NCI-H774 (cell line): ENCODE results near the gene EIF2S2.

Source experiments
- DNase-seq: peaks from one replicate; lab custom pipeline; 2025; lab: John Stamatoyannopoulos, UW

Gene EIF2S2

DNA sequence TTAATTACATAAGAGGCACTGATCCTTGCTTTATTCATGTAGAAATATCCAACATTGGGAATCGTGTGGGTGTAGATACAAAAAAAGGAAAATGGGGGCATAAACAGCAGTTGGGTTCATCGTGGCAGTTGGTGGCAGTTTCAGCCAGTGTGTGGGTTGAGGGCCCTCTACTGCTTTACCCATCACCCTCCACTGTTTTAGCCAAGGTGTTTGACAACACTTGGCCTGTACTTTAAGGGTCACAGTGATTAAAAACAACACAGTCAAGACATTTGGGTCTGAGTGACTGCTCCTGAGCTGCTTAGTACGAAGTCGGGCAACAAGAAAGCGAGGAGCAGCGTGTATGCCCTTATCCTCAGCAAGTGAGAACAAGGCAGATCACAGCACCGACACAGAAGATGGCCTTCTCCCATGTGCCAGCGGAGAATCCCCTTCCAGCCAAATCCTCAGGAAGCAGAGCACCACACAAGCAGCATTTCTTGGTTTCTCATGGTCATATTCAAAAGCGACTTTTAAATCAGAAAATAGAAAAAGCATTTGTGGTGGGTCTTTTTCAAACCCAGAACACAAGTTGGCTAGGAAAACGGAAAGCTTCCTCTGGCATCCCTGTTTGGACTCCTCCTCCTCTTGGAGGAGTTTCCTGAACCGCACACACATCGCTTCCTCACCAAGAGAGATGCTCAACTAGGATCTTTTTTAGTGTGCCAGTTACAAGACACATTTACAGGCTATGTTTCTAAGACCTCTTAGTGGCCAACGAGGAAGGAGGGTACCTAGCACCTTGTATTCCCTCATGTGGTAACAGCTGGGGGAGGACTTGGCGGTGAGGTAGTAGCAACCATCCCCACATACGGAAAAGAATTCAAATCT, 23.5 kb downstream of the EIF2S2 start:
- DNase-seq = no peak

DNA sequence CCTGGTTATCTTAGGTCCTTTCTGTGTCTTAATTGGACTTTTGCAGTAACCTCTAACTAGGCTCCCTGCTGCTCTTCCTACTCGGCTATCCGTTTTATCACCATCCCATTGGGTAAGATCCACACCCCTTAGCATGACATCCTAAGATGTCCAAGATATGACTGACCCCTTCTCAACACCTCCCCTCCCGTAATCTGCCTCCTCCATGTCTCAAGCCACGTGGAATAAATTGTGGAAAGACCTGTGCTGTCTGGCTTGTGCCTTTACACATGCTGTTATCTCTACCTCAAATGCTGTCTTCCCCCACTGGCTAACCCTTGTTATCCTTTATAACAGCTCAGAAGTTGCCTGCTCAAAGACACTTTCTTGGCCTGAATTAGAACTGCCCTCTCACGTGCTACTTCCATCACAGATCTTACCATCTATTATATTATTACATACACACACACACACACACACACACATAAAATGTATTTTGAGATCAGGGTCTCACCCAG, 26.5 kb downstream of the EIF2S2 start:
- no peak for DNase-seq

DNA sequence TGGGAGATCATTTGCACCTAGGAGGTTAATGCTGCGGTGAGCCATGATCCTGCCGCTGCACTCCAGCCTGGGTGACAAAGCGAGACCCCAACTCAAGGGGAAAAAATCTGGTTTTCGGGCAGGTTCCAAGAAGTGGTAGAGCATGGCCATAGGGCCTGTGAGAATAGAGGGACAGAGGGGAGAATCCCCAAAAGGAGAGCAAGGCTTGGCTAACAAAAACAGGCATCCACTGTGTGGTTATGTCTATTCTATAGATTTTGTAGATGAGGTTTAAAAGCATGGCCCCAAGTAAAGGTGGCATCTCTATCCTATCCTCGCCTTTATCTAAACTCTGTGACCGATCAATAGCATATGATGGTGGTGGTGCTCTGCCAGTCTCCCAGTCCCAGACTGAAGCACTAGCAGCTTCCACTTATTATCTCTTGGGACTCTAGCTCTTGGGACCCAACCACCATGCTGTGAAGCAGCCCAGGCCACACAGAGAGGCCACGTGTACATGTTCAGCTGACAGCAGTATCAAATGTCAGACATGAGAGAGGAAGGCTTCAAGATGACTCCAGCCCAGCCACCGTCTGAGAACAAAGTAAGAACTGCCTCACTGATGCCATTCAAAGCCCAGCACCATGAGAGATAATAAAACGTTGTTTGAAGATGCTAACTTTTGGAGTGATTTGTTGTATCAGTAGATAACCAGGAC, 27.7 kb downstream of the EIF2S2 start:
- no peak for DNase-seq

DNA sequence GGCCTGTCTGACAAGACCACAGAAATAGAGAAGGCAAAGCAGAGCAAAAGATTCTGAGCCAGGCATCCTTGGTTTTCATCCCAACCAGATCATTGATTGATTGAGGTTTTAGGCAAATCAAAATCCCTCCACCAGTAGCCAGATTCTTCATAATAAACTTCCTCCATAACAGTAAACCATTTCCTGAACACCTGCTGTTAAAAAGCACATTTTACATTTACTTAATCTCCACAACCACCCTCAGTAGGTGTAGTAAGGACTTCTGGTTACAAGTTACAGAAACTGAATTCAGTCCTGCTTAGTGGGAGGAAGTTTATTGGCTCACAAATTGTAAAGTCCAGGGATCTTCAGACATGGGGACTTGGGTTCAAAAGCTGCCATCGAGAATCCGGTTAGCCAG, 28.3 kb downstream of the EIF2S2 start:
- no peak for DNase-seq

DNA sequence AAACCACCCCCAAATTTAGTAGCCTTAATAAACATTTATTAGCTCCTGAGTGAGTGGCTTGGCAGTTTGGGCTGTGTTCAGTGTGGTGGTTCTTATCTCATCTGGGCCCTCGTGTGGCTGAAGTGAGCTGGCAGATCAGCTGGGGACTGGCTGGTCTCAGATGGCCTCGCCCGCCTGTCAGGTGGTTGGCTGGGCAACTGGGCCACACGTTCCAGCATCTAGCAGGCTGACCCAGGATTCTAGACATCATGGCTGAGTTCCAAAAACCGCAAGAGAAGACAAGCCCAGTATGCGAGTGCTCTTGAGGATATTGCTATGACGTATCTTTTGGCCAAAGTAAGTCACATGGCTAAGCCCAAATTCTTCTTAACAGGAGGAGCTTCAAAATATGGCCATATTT, 28.9 kb downstream of the EIF2S2 start:
- no peak for DNase-seq

DNA sequence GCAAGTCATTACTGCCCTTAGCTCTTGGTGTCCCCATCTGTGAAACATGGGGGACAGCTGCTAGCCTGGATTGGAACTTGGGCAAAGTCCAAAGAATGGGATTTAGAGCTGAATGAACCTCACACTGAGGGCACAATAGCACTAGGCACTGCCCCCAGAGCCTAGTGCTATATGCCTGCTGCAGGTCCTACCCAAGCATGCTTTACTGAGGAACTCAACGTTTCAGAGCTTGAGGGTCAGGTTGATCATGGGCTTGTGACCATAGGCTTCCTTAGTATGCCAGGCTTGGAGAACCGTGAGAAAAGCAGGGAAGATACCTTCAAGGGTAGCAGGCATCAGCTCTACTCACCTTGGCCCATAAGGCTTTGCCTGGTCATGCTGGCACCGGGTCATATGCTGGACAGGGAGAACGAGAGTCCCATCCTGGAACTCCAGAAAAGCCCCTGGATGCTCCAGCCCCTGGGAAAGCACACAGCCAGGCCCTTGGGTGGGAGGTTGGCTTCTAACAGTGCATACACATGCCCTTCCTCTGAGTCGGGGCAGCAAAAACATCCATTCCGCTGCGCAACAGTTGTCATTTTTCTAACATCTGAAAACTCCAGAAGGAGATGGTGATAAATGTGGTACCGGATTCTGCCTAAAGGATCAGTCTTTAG, 29.7 kb downstream of the EIF2S2 start:
- DNase-seq = no peak

DNA sequence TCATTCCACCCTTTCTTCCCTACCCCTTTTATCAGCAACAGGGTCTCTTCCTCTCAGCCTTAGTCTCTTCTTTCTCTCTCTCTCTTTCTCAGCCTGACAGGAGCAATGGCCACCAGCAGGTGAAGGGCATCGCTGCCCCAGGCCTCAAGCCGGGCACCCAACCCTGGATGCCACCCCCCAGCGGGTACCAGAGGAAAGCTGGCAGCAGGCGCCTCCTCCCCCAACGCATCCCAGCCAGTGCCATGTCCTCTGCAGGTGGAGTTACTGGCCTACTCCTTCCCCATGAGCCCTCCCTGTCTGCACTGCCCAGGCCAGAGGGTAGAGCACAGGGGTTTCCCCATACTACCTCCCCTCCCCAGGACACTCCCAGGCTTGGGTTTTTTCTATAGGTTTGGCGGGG, 32.2 kb downstream of the EIF2S2 start:
- no peak for DNase-seq

DNA sequence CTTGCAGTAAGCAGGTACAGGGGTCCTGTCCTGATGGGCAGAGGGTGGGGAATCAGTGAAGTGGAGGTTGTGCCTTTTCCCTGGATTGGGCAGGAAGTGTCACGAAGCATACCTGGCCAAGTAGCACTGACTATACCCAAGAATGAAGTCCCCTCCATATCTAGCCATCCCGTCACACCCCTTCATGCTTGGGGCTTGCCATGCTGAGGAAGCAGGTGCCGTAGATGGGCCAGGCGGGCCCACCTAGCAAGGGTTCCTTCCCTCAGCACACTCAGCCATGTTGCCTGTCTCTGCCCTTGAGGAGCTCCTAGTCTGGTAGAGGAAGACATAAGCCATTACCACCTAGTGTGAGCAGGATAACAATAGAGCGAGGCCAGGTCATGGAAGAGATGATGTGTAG, 33.5 kb downstream of the EIF2S2 start:
- no peak for DNase-seq

DNA sequence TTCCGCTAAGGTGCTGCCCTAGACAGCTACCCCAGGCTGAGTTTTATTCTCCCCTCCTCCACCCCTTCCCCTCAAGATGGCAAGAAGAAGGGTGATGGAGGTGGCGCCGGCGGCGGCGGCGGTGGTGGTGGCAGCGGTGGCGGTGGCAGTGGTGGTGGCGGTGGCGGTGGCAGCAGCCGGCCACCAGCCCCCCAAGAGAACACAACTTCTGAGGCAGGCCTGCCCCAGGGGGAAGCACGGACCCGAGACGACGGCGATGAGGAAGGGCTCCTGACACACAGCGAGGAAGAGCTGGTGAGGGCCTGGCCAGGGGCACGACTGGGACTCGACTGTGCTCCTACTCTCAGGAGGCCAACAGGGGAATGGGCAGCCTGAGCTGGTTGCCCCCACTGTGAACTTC, 35.1 kb downstream of the EIF2S2 start:
- no peak for DNase-seq

DNA sequence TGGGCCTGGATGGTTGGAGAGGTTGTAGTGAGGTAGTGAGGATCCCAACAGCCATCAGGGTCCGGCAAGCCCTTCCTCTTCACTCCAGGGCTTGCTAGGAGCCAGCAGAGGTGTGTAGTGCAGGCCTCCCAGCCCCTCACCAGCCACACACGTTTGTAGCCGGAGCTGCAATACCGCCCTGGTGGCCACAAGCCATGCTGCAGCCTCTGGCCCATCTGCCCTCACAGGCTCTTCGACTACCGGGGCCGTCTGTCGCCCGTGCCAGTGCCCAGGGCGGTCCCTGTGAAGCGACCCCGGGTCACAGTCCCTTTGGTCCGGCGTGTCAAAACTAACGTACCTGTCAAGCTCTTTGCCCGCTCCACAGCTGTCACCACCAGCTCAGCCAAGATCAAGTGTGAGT, 36.4 kb downstream of the EIF2S2 start:
- no peak for DNase-seq

DNA sequence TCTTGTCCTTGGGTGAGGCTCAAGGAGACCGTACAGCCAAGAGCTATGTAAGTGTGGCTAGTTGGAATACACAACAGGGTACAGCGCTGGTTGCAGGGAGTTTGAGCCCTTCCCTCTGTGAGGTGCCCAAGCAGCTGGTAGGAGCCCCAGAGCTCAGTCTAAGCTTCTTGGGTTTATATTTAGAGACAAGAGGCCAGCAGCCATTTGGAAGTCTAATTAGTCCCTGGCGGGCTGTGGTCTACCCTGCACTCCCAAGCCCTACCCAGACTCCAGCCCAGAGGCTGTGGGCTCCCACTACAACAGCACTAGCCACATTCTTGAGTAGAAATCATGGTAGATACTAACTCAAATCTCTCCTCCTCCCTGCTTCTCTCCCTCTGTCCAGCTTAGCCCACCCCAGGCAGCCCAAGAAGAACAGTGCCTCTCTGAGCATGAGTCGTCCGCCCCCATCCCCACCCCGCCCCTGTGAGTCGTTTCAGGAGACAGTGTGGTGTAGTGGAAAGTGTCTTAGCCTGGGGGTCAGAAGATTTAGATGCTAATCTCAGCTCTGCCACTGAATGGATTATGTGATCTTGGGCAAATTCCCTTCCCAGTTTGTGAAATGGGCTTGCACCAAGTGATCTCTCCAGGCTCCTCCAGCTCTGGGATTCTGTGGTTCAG, 37.8 kb downstream of the EIF2S2 start:
- DNase-seq = no peak

DNA sequence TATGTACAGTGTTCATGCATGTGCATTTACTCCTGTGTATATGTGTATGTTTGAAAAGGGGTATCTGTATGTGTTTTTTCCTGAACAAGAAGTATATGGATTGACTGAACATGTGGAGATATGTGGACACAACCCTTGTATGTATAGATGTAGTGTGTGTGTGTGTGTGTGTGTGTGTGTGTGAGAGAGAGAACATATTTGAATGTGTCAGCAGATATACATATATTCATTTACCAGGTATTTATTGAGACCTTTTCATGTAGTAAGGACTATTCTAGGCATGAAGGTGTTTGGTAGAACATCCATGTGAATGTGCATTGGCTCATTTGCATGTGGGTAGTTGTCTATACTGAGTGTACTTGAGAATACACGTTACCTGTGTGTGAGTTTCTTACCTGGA, 39.3 kb downstream of the EIF2S2 start:
- DNase-seq = no peak

DNA sequence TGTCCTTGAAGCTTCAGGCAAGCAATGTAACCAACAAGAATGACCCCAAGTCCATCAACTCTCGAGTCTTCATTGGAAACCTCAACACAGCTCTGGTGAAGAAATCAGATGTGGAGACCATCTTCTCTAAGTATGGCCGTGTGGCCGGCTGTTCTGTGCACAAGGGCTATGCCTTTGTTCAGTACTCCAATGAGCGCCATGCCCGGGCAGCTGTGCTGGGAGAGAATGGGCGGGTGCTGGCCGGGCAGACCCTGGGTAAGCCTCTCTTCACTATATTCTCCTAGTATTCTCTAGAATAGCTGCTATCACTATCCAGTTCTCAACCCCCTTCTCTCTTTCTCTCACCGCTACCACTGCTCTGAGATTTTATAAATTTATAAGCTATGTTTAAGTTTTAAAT, 40.0 kb downstream of the EIF2S2 start:
- DNase-seq = no peak

DNA sequence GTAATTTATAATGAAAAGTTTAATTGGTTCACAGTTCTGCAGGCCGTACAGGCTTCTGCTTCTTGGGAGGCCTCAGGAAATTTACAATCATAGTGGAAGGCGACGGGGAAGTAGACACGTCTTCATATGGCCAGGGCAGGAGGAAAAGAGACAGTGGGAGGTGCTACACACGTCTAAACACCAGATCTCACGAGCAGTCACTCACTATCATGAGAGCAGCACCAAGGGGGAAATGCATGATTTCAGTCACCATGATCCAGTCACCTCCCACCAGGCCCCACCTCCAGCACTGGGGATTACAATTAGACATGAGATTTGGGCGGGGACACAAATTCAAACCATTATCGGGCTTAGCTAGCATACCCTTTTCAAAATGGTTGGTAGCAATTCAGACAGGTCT, 41.2 kb downstream of the EIF2S2 start:
- DNase-seq = no peak

DNA sequence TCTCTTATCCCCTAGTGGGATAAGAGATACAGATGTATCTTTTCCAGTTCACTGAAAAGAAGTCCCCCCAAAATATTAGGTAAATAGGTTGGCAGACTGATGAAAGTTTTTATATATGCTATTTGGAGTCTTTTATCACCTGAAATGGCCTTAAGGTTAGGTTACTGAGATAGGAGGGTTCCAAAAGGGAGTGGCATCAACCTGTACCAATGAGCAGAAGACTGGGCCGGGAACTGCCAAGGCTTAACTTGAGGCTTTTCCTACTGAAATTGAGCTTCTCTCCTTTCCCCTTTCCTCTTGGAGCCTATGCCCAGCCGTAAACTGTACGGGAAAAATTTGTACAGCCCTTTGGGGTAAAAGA, 42.0 kb downstream of the EIF2S2 start:
- no peak for DNase-seq

DNA sequence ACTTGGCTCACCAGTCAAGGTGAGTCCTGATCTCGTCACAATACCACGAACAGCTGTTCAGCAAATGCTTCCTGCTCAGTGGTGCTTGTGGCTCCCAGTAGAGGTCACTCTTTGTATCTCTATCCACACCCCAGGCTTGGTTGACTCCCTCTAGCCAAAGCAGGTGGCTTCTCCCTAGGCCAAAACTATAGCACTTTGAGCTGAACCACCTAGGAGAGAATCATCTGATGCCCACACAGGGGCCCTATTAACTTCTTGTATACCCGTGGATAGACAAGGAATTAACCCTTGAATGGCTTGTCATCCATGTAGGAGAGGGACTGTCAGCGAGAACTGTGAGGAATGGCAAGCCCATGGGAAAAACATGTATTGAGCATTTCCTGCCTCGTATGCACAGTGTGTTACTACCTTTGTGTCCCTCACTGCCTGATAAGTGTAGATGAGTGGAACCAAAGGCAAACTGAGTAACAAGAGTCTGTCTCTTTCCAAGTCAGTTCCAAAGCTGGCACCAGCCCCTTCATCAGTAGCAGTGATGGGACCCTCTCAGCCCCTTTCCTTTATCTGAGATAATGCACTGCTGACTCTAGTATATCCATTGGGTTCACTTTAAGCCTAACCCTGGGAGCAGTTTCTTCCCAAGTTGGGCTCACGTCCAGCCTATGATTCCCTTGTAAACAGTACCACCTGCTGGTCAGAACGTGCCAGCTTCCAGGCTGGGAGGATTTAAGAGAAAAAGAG, 42.5 kb downstream of the EIF2S2 start:
- peak; percentile 67 for DNase-seq

DNA sequence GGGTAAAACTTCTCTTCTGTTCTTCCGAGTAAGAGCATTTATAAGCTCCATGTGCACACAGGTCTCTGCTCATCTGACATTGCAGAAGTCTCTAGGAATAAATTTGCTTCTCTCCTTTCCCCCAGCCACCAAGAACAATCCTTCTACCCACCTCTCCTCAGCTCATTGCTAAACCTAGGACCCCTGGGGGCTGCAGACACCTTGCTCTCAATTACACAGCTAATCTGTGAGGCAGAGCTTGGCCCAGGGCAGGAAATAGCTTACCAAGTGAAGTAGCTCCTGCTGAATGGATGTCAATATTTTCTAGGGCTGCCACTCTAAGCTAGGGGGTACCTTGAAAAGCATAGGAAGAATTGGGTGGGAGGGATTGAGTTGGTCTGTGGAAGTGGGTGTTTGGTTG, 44.0 kb downstream of the EIF2S2 start:
- no peak for DNase-seq

DNA sequence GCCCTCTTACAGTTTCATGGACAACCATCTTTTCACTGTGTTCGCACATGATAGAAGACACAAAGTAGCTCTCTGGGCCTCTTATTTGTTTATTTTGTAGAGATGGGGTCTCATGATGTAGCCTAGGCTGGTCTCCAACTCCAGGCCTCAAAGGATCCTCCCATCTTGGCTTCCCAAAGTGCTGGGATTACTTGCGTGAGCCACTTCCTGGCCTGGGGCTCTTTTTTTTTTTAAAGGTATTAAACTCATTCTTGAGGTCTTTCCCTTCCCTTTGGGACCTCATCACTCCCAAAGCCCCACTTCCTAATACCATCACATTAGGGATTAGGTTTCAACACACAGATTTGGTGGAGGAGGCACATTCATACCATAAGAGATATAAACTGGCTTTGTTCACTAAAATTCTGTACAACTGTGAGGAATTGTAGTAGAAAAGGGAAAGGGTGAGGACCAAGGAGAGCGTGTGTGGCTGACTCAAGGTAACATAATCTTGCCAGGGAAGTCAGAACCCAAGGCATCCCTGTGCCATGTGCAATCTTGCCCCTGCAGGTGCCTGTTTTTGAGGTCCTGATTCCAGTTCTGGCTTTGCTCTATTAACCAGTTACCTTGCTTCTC, 45.5 kb downstream of the EIF2S2 start:
- no peak for DNase-seq

DNA sequence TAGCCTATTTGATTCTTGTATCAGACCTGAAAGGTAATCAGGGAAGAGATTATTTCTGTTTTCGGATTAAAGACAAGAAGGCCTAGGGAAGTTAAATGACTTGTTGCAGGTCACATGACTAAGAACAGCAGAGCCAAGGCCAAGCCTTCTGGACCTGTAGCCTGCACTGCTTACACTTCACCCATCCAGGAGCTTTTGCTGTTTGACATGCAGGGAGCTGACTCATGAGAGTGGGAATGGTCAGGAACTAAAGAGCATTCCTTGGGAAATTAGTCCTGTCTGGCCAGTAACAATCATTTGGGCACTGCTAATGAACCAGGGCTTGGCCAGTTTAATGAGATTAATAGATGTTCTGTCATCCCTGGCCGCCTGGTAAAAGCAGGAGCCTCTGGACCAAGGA, 46.8 kb downstream of the EIF2S2 start:
- DNase-seq = no peak

DNA sequence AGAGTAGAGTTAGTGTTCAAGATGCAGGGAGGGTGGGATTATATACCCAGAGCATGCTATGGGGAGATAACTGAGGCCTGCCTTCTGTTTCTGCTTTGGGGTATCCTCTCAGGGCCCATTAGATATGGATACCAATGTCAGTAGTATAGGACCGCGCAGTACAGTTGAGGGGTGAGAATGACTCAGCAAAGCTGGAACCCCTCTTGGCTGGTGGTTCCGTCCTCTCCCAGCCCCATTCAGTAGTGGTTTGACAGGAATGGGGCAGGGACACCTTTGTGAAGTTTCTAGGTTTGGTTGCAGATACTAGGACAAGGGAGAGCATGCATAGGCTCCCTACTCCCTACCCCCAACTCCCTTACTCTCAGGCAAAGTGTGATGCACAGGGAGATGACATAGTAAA, 47.8 kb downstream of the EIF2S2 start:
- no peak for DNase-seq
